Mucosa of descending colon (tissue), 3 donors: Measurements from ENCODE around the gene LRBA. TPM values are rescaled to one million over a fixed set of nuclear protein-coding genes. Genes with fewer than 3 reads are reported as not detected.
"Not testable (repeated sequence)": the region's sequence is repeated elsewhere in the genome, so short reads cannot be mapped to it uniquely, and the experiment has no call there.

Source experiments
- ATAC-seq: fragments of 200-7000 bp; cut with Tn5 transposase; one replicate; pipeline ENCODE4 v1.9.1; 2020; ENCODE audit warnings: mild to moderate bottlenecking, moderate library complexity
- DNase-seq, 3 donors: peaks; one replicate each; pipeline ENCODE4 v3.0.0-alpha.2; 2020
- H3K36me3 ChIP-seq: fragments of 200-600 bp; one replicate; pipeline ENCODE4 v1.8.0; 2021; ENCODE audit warnings: low read depth, mild to moderate bottlenecking
- H3K4me1 ChIP-seq: fragments of 200-600 bp; one replicate; pipeline ENCODE4 v1.8.0; 2021; ENCODE audit warnings: low read depth, mild to moderate bottlenecking
- H3K4me3 ChIP-seq: fragments of 200-600 bp; one replicate; pipeline ENCODE4 v1.8.0; 2021; ENCODE audit warnings: mild to moderate bottlenecking
- H3K9me3 ChIP-seq: fragments of 200-600 bp; one replicate; pipeline ENCODE4 v1.8.0; 2021; ENCODE audit warnings: mild to moderate bottlenecking
- intact Hi-C, 2 donors: fragments of 100-400 bp; cut with DNase I in 1 of 2; cut with micrococcal nuclease in 1 of 2; formaldehyde crosslinking; loops; one replicate each; pipeline versions ENCODE4 v1.11.0 to v1.11.1; 2022; cut with DNase I, micrococcal nuclease
- total RNA-seq, 3 donors: library from RNA; stranded (reverse); fragmentation: NEBNext Ultra II Directional in 2 of 3; extraction: Animal tissue kit (Norgen Biotek cat#: 25700) in 2 of 3; gene quantifications; one replicate each; pipeline versions ENCODE4 v1.2.1 to v1.2.4, GENCODE V29; 2021 to 2023
- TF ChIP-seq, protein P1 (sequence below): fragments of 200-600 bp; IDR thresholded peaks from one replicate; pipeline ENCODE4 v1.8.0; 2022; ENCODE audit warnings: antibody characterized with exemption, mild to moderate bottlenecking
- donor health status: DM: no; HTN: no; CAD: no; lungs with moderate emphysema.
- donor health status: DM: no; HTN: no; CAD: no.
- donor health status: DM: no; HTN: yes; CAD: no.

The LRBA gene
- total RNA-seq, 3 donors from 2014 or later = 69.8 to 98.4 (median 76.2) TPM

- intact Hi-C loops = no loop called here
- Histone ChIP-seq H3K4me3 (no peak overlapping the region), H3K4me1 (no peaks in the 10 kb centered on the region), H3K36me3 (no peaks in the 10 kb centered on the region), H3K9me3 (no peaks in the 10 kb centered on the region)
- ATAC-seq = no peak
- TF ChIP-seq, protein P1, sequence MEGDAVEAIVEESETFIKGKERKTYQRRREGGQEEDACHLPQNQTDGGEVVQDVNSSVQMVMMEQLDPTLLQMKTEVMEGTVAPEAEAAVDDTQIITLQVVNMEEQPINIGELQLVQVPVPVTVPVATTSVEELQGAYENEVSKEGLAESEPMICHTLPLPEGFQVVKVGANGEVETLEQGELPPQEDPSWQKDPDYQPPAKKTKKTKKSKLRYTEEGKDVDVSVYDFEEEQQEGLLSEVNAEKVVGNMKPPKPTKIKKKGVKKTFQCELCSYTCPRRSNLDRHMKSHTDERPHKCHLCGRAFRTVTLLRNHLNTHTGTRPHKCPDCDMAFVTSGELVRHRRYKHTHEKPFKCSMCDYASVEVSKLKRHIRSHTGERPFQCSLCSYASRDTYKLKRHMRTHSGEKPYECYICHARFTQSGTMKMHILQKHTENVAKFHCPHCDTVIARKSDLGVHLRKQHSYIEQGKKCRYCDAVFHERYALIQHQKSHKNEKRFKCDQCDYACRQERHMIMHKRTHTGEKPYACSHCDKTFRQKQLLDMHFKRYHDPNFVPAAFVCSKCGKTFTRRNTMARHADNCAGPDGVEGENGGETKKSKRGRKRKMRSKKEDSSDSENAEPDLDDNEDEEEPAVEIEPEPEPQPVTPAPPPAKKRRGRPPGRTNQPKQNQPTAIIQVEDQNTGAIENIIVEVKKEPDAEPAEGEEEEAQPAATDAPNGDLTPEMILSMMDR = no peak
- no peak for DNase-seq
Measured at GRCh38 chr4:150570862-150571261, 444.2 kb downstream of the LRBA start.

DNA sequence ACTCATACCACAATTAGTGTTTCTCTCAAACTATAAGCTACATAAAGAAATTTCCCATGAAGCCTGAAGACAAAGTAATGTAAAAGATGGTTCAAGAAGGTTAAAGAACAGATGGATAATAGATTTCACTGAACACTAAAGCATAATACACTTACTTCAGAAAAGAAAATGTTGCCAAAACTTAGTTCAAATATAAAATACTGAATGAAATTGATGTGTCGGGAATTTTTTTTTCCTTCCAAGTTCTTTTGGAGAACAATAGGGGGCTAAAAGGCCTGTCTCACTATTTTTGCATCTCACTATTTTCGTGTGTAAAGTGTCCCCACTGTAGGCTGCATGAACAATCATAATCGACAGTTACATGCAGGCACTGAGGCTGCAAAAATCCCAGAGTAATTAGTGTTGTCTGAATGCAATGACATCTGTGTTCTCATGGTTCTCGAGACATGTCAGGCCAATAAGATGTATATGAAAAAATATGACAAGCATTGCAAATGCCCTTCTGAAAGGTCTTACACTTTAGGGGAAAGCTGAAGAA is 445.0 kb downstream of the LRBA start:
- H3K9me3 ChIP-seq = no peaks in the 10 kb centered on the region
- intact Hi-C loops = no loop called here
- no peaks in the 10 kb centered on the region for H3K36me3 ChIP-seq
- H3K4me1 ChIP-seq = no peaks in the 10 kb centered on the region
- H3K4me3 ChIP-seq = no peak overlapping the region
- no peak for DNase-seq
- ATAC-seq = no peak
- TF ChIP-seq, protein P1 = no peak

GRCh38 chr4:150569384-150569987 is 445.6 kb downstream of the LRBA start:
- DNase-seq (no peak), ATAC-seq (no peak)
- no peaks in the 10 kb centered on the region for H3K4me1 ChIP-seq
- no peaks in the 10 kb centered on the region for H3K36me3 ChIP-seq
- TF ChIP-seq, protein P1 = no peak
- H3K4me3 ChIP-seq = no peak overlapping the region
- no peaks in the 10 kb centered on the region for H3K9me3 ChIP-seq
- intact Hi-C loops = no loop called here

DNA sequence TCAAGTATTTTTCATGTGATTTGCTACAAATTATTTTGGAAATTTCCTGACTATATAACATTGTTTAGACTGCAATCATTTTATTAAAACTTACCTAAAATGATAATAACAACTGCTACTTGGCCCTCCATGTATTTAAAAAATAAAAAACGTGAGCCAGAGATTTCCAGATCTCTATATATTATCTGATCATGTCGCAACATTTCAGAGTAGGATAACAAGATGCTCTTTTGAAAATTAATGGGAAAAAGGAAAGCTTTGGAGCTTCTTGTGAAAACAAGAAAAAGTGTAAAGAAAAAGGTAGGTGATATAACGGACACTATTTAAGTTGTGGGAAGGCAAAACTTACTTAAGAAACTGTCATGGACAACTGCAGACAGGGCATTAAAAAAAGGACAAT is 448.0 kb downstream of the LRBA start:
- TF ChIP-seq, protein P1 = no peak
- ATAC-seq (no peak), DNase-seq (no peak)
- Histone ChIP-seq H3K4me3 (no peak overlapping the region), H3K9me3 (no peaks in the 10 kb centered on the region), H3K36me3 (no peaks in the 10 kb centered on the region), H3K4me1 (no peaks in the 10 kb centered on the region)
- intact Hi-C loops = no loop called here

- intact Hi-C loops, ATAC-seq, H3K9me3 ChIP-seq, H3K4me1 ChIP-seq, H3K36me3 ChIP-seq, DNase-seq, H3K4me3 ChIP-seq: not testable (repeated sequence)
Measured at GRCh38 chr4:150564967-150565366, 450.1 kb downstream of the LRBA start.

DNA sequence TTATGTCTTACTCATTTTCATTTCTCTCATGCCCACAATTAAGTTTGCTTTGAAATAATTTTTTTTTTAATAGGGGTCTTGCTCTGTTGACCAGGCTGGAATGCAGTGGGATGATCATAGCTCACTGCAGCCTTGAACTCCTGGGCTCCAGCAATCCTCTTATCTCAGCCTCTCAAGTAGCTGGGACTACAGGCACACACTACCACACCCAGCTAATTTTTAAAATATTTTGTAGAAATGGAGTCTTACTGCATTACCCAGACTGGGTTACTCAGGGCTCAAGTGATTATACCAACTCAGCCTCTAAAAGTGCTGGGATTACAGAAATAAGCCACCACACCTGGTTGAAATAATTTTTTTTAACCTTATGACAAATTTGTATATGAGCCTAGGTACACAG is 452.3 kb downstream of the LRBA start:
- no peak for ATAC-seq
- H3K9me3 ChIP-seq = no peaks in the 10 kb centered on the region
- no peak overlapping the region for H3K4me3 ChIP-seq
- TF ChIP-seq, protein P1 = no peak
- no peaks in the 10 kb centered on the region for H3K36me3 ChIP-seq
- no peaks in the 10 kb centered on the region for H3K4me1 ChIP-seq
- DNase-seq = no peak
- intact Hi-C loops = no loop called here
